ENCODE data around the gene MOG.

The MOG gene

GRCh38 chr6:29675561-29675960, 18.7 kb downstream of the MOG start:
- in situ Hi-C loops (cut with MboI; ENCODE audit: low pct_unique_long_range_greater_than_20kb, low sequenced_read_pairs, unreplicated experiment): no loop called here
- no peak for TF ChIP-seq CTCF (IDR thresholded peaks at IDR 0.05; ENCODE audit: extremely low read depth, insufficient read depth, missing control alignments)
- no peak for DNase-seq (ENCODE audit: low spot score)

GRCh38 chr6:29676981-29677601, 20.2 kb downstream of the MOG start:
- no peak for DNase-seq (ENCODE audit: low spot score)
- no peak for TF ChIP-seq CTCF (IDR thresholded peaks at IDR 0.05; ENCODE audit: extremely low read depth, insufficient read depth, missing control alignments)
- in situ Hi-C loops (cut with MboI; ENCODE audit: low pct_unique_long_range_greater_than_20kb, low sequenced_read_pairs, unreplicated experiment): no loop called here

- in situ Hi-C loops (cut with MboI; ENCODE audit: low pct_unique_long_range_greater_than_20kb, low sequenced_read_pairs, unreplicated experiment): no loop called here
- TF ChIP-seq CTCF (IDR thresholded peaks at IDR 0.05; ENCODE audit: extremely low read depth, insufficient read depth, missing control alignments): no peak
- no peak for DNase-seq (ENCODE audit: low spot score)
Measured at GRCh38 chr6:29678114-29678513, 21.2 kb downstream of the MOG start.

GRCh38 chr6:29679962-29680361, 23.1 kb downstream of the MOG start:
- in situ Hi-C loops (cut with MboI; ENCODE audit: low pct_unique_long_range_greater_than_20kb, low sequenced_read_pairs, unreplicated experiment): no loop called here
- TF ChIP-seq CTCF (IDR thresholded peaks at IDR 0.05; ENCODE audit: extremely low read depth, insufficient read depth, missing control alignments): no peak
- no peak for DNase-seq (ENCODE audit: low spot score)

- no peak for TF ChIP-seq CTCF (IDR thresholded peaks at IDR 0.05; ENCODE audit: extremely low read depth, insufficient read depth, missing control alignments)
- DNase-seq (ENCODE audit: low spot score): no peak
- in situ Hi-C loops (cut with MboI; ENCODE audit: low pct_unique_long_range_greater_than_20kb, low sequenced_read_pairs, unreplicated experiment): no loop called here
Measured at GRCh38 chr6:29680416-29680815, 23.5 kb downstream of the MOG start.

- in situ Hi-C loops (cut with MboI; ENCODE audit: low pct_unique_long_range_greater_than_20kb, low sequenced_read_pairs, unreplicated experiment): no loop called here
- no peak for DNase-seq (ENCODE audit: low spot score)
- TF ChIP-seq CTCF (IDR thresholded peaks at IDR 0.05; ENCODE audit: extremely low read depth, insufficient read depth, missing control alignments): no peak
Measured at GRCh38 chr6:29680904-29681303, 24.0 kb downstream of the MOG start, which contains the start of gene ZFP57. TSS of gene ZFP57 (minus strand) at chr6:29681152. CDS start at chr6:29677003, 4,149 bp downstream.

Measured in GM13977 (cell line).